ENCODE data around the gene MYO1G. TPM values are rescaled to one million over a fixed set of nuclear protein-coding genes. Genes with fewer than 3 reads are reported as not detected.

The MYO1G gene
- total and polyA plus RNA-seq, 9 of the 15 experiments (the other 6 are each of a cell fraction or from before 2014, with no cell fraction given), result 0.03 to 0.62 (median 0.13) TPM; not detected in 1

- Histone ChIP-seq H2AFZ (ENCODE audit: low read depth, low read length) (no peak overlapping the region), H3K9ac (ENCODE audit: insufficient read depth in 1 of 2, low read depth in 2 of 2, low read length in 2 of 2) (peak overlapping the region in 1 of 2 experiments; percentile 99; a peak in 2 of 4 replicates), H3K4me3 (peak overlapping the region; percentile 98), H3K9me1 (ENCODE audit: control insufficient read depth, insufficient read depth, low read length) (no peaks in the 10 kb centered on the region), H3K4me2 (ENCODE audit: insufficient read depth, low read length) (peak overlapping the region; percentile 100), H3K4me1 (replicated peaks in 1 of 2; ENCODE audit: control insufficient read depth in 2 of 2, insufficient read depth in 2 of 2, low read length in 2 of 2) (peaks cover 29 to 47% of the 10 kb centered on the region in 2 experiments), H4K20me1 (replicated peaks; ENCODE audit: control insufficient read depth, insufficient read depth, low read length) (peaks cover 18% of the 10 kb centered on the region), H3K27me3 (ENCODE audit: control insufficient read depth in 2 of 2, insufficient read depth in 2 of 2, low read length in 2 of 2) (no peaks in the 10 kb centered on the region), H3K36me3 (ENCODE audit: control insufficient read depth, insufficient read depth, low read length) (peaks cover 34% of the 10 kb centered on the region), H3K27ac (ENCODE audit: extremely low read depth, low read depth, low read length) (peak overlapping the region; percentile 50; the same call in 2 of the 3 replicates), H3K79me2 (ENCODE audit: control insufficient read depth, insufficient read depth, low read length) (peaks cover 47% of the 10 kb centered on the region), H3K9me3 (replicated peaks; ENCODE audit: control insufficient read depth, insufficient read depth, low read depth, low read length) (no peaks in the 10 kb centered on the region)
- BruUV-seq (replicated peaks), result no TSS peak
- ChIA-PET POLR2A (interaction anchor here (7.4 kb wide), 1 partner anchor 15 kb away, joined by 141 read pairs; no protein-coding TSS in a partner anchor), CTCF (ENCODE audit: low intra/inter-chr PET ratio) (no interaction called here)
- FAIRE-seq (peak; percentile 58), ATAC-seq (peak; percentile 51), DNase-seq (ENCODE audit: extremely low read depth in 1 of 4, low spot score in 3 of 4) (peak in 2 of 4 experiments; percentile 38 to 87)
- in situ Hi-C loops (cut with MboI) (no loop called here), intact Hi-C loops (cut with micrococcal nuclease) (loop anchor here (5.0 kb wide), 3 partner anchors 106 to 141 kb away; partner anchors contain the start of genes H2AZ2 and TBRG4)
- WGBS (ENCODE audit: insufficient coverage, low coverage, missing lambda C conversion rate), result under 1% methylated on average over 10 of the region's 10 CpGs
- TF ChIP-seq DIDO1 (tag; IDR thresholded peaks at IDR 0.05; ENCODE audit: low read depth) (no peak), RCOR1 (IDR thresholded peaks at IDR 0.05; ENCODE audit: borderline replicate concordance in 1 of 2, low read depth in 2 of 2, low read length in 2 of 2) (peak; percentile 95 to 100), FOXA1 (IDR thresholded peaks at IDR 0.05; ENCODE audit: borderline replicate concordance) (no peak), ARID1B (IDR thresholded peaks at IDR 0.05) (peak; percentile 91), PHF8 (IDR thresholded peaks at IDR 0.05; ENCODE audit: borderline replicate concordance, low read length) (no peak), RBM17 (IDR thresholded peaks at IDR 0.05; ENCODE audit: borderline replicate concordance, low read depth, low read length) (no peak), TEAD2 (tag; IDR thresholded peaks at IDR 0.05) (no peak), MED1 (CRISPR knock-in tag; IDR thresholded peaks at IDR 0.05; ENCODE audit: borderline replicate concordance) (no peak), KLF1 (tag; IDR thresholded peaks at IDR 0.05) (peak; percentile 62; the same call in 1 of the 2 replicates), TCF3 (CRISPR knock-in tag; IDR thresholded peaks at IDR 0.05) (peak; percentile 87), FOXJ2 (tag; IDR thresholded peaks at IDR 0.05) (no peak), NFRKB (IDR thresholded peaks at IDR 0.05; ENCODE audit: low read depth) (no peak), THAP7 (CRISPR knock-in tag; IDR thresholded peaks at IDR 0.05) (no peak), ZBTB26 (CRISPR knock-in tag; IDR thresholded peaks at IDR 0.05) (no peak), HMGXB4 (CRISPR knock-in tag; IDR thresholded peaks at IDR 0.05) (no peak), TOE1 (IDR thresholded peaks at IDR 0.05; ENCODE audit: borderline replicate concordance) (no peak), TOE1 (CRISPR knock-in tag; IDR thresholded peaks at IDR 0.05; ENCODE audit: borderline replicate concordance, low read depth) (no peak), SMARCA4 (IDR thresholded peaks at IDR 0.05) (peak; percentile 74), KDM1A (IDR thresholded peaks at IDR 0.05) (peak; percentile 100), TEAD4 (IDR thresholded peaks at IDR 0.05; ENCODE audit: low read length) (peak; percentile 90), TEAD4 (CRISPR knock-in tag; IDR thresholded peaks at IDR 0.05; ENCODE audit: borderline replicate concordance) (no peak), TCF7 (IDR thresholded peaks at IDR 0.05; ENCODE audit: borderline replicate concordance) (no peak)
Observed at GRCh38 chr7:44987996-44988395, 9.2 kb upstream of the MYO1G start.
